ENCODE results near the gene BACH2. TPM values are rescaled to one million over a fixed set of nuclear protein-coding genes. Genes with fewer than 3 reads are reported as not detected.
"Not testable (repeated sequence)": the region's sequence is repeated elsewhere in the genome, so short reads cannot be mapped to it uniquely, and the experiment has no call there.

Gene BACH2
- total RNA-seq, 2 donors from 2014 or later = 0.52 to 1.2 TPM

DNA sequence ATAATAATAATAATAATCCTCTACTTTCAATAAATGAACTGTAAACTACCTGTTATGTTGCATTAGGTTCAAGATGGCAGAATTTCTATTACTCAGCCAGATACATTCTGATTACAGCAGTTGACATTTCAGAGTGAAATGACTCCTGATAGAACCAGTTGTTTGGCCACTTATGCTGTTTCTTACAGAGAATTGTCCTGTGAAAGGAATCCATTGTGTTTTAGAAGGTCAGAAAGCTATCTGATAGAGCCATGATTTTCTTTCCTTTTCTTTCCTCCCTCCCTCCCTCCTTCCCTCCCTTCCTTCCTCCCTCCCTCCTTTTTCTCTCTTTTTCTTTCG, 385.8 kb downstream of the BACH2 start:
- Histone ChIP-seq H3K36me3 (no peaks in the 10 kb centered on the region), H3K9me3 (no peaks in the 10 kb centered on the region), H3K4me1 (no peaks in the 10 kb centered on the region), H3K27me3 (no peaks in the 10 kb centered on the region), H3K9ac (ENCODE audit: low read depth in 2 of 2, low read length in 2 of 2) (no peak overlapping the region), H3K4me3 (no peak overlapping the region), H3K27ac (no peak overlapping the region)
- intact Hi-C loops (cut with DNase I) = no loop called here
- DNase-seq = no peak
- TF ChIP-seq, protein P1, sequence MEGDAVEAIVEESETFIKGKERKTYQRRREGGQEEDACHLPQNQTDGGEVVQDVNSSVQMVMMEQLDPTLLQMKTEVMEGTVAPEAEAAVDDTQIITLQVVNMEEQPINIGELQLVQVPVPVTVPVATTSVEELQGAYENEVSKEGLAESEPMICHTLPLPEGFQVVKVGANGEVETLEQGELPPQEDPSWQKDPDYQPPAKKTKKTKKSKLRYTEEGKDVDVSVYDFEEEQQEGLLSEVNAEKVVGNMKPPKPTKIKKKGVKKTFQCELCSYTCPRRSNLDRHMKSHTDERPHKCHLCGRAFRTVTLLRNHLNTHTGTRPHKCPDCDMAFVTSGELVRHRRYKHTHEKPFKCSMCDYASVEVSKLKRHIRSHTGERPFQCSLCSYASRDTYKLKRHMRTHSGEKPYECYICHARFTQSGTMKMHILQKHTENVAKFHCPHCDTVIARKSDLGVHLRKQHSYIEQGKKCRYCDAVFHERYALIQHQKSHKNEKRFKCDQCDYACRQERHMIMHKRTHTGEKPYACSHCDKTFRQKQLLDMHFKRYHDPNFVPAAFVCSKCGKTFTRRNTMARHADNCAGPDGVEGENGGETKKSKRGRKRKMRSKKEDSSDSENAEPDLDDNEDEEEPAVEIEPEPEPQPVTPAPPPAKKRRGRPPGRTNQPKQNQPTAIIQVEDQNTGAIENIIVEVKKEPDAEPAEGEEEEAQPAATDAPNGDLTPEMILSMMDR (IDR thresholded peaks at IDR 0.05) = no peak

DNA sequence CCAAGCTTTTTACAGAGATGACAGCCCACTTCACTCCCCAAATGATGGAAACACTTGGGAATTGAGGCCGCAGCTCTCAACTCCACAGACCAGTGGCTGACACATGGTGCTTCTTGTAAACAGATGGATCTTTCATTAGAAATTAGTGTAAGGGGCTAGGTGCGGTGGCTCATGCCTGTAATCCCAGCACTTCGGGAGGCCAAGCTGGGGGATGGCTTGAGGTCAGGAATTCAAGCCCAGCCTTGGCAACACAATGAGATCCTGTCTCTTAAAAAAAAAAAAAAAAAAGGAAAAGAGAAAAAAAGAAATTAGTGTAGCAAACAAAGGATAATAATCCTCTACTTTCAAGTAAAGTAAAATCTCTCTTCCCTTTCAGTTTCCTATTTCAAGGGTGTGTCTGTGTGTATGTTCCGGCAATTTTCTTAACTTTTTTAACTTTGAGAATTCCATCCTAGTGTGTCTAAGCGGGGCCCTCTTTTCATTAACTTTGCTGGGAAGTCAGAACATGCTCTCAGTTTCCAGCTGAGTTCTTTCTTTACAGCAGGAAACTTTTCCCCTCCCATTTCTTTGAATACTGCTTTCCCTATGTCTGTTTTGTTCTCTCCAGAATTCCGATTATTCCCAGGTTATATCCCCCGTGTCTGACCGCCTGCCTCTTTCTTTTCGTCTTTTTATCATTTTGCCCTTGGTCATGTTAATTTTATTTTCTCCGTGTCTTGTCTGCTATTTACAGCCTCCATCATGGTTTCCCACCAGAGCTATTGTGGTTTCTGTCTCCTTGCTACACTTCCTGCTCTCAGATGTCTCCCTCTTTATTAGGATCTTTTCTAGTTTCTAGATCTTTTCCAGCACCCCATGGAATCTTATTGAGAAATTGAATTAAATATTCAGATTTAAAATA, 386.4 kb downstream of the BACH2 start:
- DNase-seq; H3K27ac ChIP-seq; H3K36me3 ChIP-seq; H3K4me3 ChIP-seq; H3K27me3 ChIP-seq; H3K9me3 ChIP-seq; H3K9ac ChIP-seq (ENCODE audit: low read depth in 2 of 2, low read length in 2 of 2); H3K4me1 ChIP-seq; intact Hi-C loops (cut with DNase I): not testable (repeated sequence)

DNA sequence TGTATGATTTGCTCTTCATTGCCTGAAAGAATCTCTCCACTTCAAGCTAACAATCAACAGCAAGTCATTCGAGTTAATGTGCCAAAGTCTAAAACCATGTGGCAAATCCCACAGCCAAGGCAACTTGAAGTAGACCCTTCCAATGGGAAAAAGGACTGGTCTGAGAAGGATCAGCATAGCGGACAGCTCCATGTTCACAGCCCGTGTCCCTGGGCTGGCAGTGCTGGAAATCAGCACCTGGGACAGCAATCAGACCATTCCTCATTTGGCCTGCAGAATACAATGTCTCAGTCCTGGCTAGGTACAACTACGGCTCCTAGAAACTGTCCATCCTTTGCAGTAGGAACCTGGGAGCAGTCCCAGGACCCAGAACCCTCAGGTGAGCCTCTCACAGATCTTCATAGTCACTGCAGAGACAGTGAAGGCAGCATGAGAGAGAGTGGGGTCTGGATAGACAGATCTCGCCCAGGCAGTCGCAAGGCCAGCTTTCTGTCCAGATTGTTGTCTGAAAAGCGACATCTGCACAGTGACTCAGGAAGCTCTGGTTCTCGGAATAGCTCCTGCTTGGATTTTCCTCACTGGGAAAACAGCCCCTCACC, 401.3 kb downstream of the BACH2 start:
- TF ChIP-seq, protein P1 (IDR thresholded peaks at IDR 0.05) = no peak
- Histone ChIP-seq H3K36me3 (no peaks in the 10 kb centered on the region), H3K4me1 (no peaks in the 10 kb centered on the region), H3K4me3 (no peak overlapping the region), H3K27me3 (no peaks in the 10 kb centered on the region), H3K27ac (no peak overlapping the region), H3K9me3 (no peaks in the 10 kb centered on the region), H3K9ac (ENCODE audit: low read depth in 2 of 2, low read length in 2 of 2) (no peak overlapping the region)
- no peak for DNase-seq
- intact Hi-C loops (cut with DNase I) = no loop called here

DNA sequence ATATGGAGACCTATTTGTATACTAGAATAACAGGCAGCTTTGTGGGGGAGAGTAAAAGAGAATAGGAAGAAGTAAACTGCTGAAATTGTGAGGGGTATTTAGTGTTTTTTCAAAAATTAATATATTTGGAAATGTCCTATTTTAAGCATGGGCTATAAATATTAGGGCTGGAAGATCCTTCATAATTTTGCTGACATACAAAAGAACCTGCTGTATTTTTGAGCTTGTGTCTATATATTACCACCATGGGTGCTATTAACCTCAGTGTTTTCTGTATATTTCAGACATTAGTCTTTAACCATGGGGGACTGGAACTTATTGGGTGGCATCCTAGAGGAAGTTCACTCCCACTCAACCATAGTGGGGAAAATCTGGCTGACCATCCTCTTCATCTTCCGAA, 402.5 kb downstream of the BACH2 start, which contains the start of gene GJA10:
Gene GJA10 (plus strand): TSS at position 301 of the 400 bp plus-strand sequence. CDS start 0 bp downstream, at position 301.
- no peak within 1 kb of the TSS for H3K4me3 ChIP-seq
- no peaks in the 10 kb centered on the region for H3K36me3 ChIP-seq
- no peaks in the 10 kb centered on the region for H3K9me3 ChIP-seq
- TF ChIP-seq, protein P1 (IDR thresholded peaks at IDR 0.05) = no peak
- H3K9ac ChIP-seq (ENCODE audit: low read depth in 2 of 2, low read length in 2 of 2) = no peak within 1 kb of the TSS
- H3K27ac ChIP-seq = no peak within 1 kb of the TSS
- no peak for DNase-seq
- no peaks in the 10 kb centered on the region for H3K27me3 ChIP-seq
- intact Hi-C loops (cut with DNase I) = no loop called here
- no peaks in the 10 kb centered on the region for H3K4me1 ChIP-seq

DNA sequence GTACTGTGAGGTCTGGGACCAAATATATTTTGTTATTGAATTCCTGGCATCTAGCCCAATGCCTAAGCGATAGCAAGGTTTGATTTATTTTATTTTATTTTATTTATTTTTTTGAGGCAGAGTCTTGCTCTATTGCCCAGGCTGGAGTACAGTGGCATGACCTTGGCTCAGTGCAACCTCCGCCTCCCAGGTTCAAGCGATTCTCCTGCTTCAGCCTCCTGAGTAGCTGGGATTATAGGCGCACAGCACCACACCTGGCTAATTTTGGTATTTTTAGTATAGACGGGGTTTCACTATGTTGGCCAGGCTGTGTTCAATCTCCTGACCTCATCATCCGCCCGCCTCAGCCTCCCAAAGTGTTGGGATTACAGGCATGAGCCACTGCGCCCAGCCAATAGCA, 404.1 kb downstream of the BACH2 start:
- H3K36me3 ChIP-seq; H3K9ac ChIP-seq (ENCODE audit: low read depth in 2 of 2, low read length in 2 of 2); DNase-seq; H3K27me3 ChIP-seq; intact Hi-C loops (cut with DNase I); H3K4me3 ChIP-seq; H3K27ac ChIP-seq; H3K9me3 ChIP-seq; H3K4me1 ChIP-seq: not testable (repeated sequence)

DNA sequence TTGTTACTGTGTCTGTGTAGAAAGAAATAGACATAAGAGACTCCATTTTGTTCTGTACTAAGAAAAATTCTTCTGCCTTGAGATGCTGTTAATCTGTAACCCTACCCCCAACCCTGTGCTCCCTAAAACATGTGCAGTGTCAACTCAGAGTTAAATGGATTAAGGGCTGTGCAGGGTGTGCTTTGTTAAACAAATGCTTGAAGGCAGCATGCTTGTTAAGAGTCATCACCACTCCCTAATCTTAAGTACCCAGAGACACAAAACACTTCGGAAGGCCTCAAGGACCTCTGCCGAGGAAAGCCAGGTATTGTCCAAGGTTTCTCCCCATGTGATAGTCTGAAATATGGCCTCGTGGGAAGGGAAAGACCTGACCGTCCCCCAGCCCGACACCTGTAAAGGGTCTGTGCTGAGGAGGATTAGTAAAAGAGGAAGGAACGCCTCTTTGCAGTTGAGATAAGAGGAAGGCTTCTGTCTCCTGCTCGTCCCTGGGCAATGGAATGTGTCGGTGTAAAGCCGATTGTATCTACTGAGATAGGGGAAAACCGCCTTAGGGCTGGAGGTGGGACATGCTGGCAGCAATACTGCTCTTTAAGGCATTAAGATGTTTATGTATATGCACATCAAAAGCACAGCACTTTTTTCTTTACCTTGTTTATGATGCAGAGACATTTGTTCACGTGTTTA, 405.7 kb downstream of the BACH2 start:
- intact Hi-C loops (cut with DNase I); H3K36me3 ChIP-seq; H3K4me3 ChIP-seq; H3K27me3 ChIP-seq; H3K9me3 ChIP-seq; H3K4me1 ChIP-seq; DNase-seq; H3K27ac ChIP-seq; H3K9ac ChIP-seq (ENCODE audit: low read depth in 2 of 2, low read length in 2 of 2): not testable (repeated sequence)
